Activated T-helper 9 cell treated with anti-CD3 and anti-CD28 coated beads, Interleukin-2, amount 50 U/mL, for 16 hours (primary cell): ENCODE measurements around the gene FAM149B1.

Experiments
- DNase-seq: peaks from one replicate; pipeline ENCODE4 v3.0.0-alpha.2; 2020; ENCODE audit warnings: low read depth

Gene FAM149B1

GRCh38 chr10:73174148-73174925, 6.4 kb downstream of the FAM149B1 start:
- DNase-seq, result no peak

- DNase-seq, result no peak
These were observed 14.6 kb downstream of the FAM149B1 start for GRCh38 chr10:73182568-73182967.

- no peak for DNase-seq
These were observed 15.9 kb downstream of the FAM149B1 start for GRCh38 chr10:73183667-73184281.

GRCh38 chr10:73186266-73186665, 18.3 kb downstream of the FAM149B1 start:
- DNase-seq, result no peak

- no peak for DNase-seq
These were observed 22.3 kb downstream of the FAM149B1 start for GRCh38 chr10:73190188-73190587.

- DNase-seq, result no peak
These were observed 37.2 kb downstream of the FAM149B1 start for GRCh38 chr10:73205081-73205480.

- no peak for DNase-seq
These were observed 38.0 kb downstream of the FAM149B1 start for GRCh38 chr10:73205890-73206289.

GRCh38 chr10:73206385-73206784, 38.5 kb downstream of the FAM149B1 start:
- DNase-seq, result no peak

- no peak for DNase-seq
These were observed 40.0 kb downstream of the FAM149B1 start for GRCh38 chr10:73207883-73208282.

- DNase-seq, result no peak
These were observed 41.8 kb downstream of the FAM149B1 start for GRCh38 chr10:73209705-73210104.

- DNase-seq, result no peak
These were observed 42.6 kb downstream of the FAM149B1 start for GRCh38 chr10:73210395-73211105.

- DNase-seq, result no peak
These were observed 43.3 kb downstream of the FAM149B1 start for GRCh38 chr10:73211106-73211811.

- no peak for DNase-seq
These were observed 47.8 kb downstream of the FAM149B1 start for GRCh38 chr10:73215749-73216148.

GRCh38 chr10:73217628-73218027, 49.7 kb downstream of the FAM149B1 start:
- DNase-seq, result no peak

GRCh38 chr10:73218431-73219191, 50.7 kb downstream of the FAM149B1 start:
- no peak for DNase-seq

- no peak for DNase-seq
These were observed 51.5 kb downstream of the FAM149B1 start for GRCh38 chr10:73219384-73219783.

- DNase-seq, result no peak
These were observed 53.1 kb downstream of the FAM149B1 start for GRCh38 chr10:73220989-73221388.

GRCh38 chr10:73225518-73225917, 57.6 kb downstream of the FAM149B1 start:
- no peak for DNase-seq

GRCh38 chr10:73226663-73227062, 58.7 kb downstream of the FAM149B1 start:
- no peak for DNase-seq

GRCh38 chr10:73228247-73228646, 60.3 kb downstream of the FAM149B1 start:
- DNase-seq, result no peak

GRCh38 chr10:73229567-73229966, 61.6 kb downstream of the FAM149B1 start:
- DNase-seq, result no peak

GRCh38 chr10:73232887-73233286, 65.0 kb downstream of the FAM149B1 start:
- no peak for DNase-seq
